HFFc6 (cell line): ENCODE results near the gene CHST11. TPM values are rescaled to one million over a fixed set of nuclear protein-coding genes. Genes with fewer than 3 reads are reported as not detected.

Experiments used
- DNase-seq: peaks from one replicate; pipeline ENCODE4 v3.0.0-alpha.2; 2018
- H3K27ac Mint-ChIP-seq: 2 replicates; pipeline ENCODE4 v1.8.0; 2020; ENCODE audit warnings: mild to moderate bottlenecking, mixed read lengths
- H3K27me3 Mint-ChIP-seq: 2 replicates; pipeline ENCODE4 v1.8.0; 2021; ENCODE audit warnings: mild to moderate bottlenecking, moderate library complexity, mixed read lengths; ENCODE audit not compliant: insufficient read depth
- H3K36me3 Mint-ChIP-seq: 2 replicates; pipeline ENCODE4 v1.8.0; 2021; ENCODE audit warnings: low read depth, mixed read lengths
- H3K4me1 Mint-ChIP-seq: 2 replicates; pipeline ENCODE4 v1.8.0; 2020; ENCODE audit warnings: low read depth, mixed read lengths
- H3K4me3 Mint-ChIP-seq: 2 replicates; pipeline ENCODE4 v1.8.0; 2020; ENCODE audit warnings: mild to moderate bottlenecking, moderate library complexity, mixed read lengths
- H3K9me3 Mint-ChIP-seq: 2 replicates; pipeline ENCODE4 v1.8.0; 2020; ENCODE audit warnings: mild to moderate bottlenecking, mixed read lengths
- CTCF ChIP-seq: fragments of 200-600 bp; sonication (generic); IDR thresholded peaks from 2 replicates; pipeline ENCODE4 v1.5.0; 2021; ENCODE audit warnings: antibody characterized with exemption, mild to moderate bottlenecking
- total RNA-seq, 6 experiments: library from RNA; stranded (reverse); fragmentation: NEBNext Ultra II Directional; extraction: Animal tissue kit (Norgen Biotek cat#: 25700); gene quantifications; 2 replicates in 1 of 6; 3 replicates in 5 of 6; pipeline ENCODE4 v1.2.3, GENCODE V29; 2021

CHST11 gene
- total RNA-seq, 6 experiments from 2014 or later, result 2.4 to 4.3 (median 3.8) TPM

DNA sequence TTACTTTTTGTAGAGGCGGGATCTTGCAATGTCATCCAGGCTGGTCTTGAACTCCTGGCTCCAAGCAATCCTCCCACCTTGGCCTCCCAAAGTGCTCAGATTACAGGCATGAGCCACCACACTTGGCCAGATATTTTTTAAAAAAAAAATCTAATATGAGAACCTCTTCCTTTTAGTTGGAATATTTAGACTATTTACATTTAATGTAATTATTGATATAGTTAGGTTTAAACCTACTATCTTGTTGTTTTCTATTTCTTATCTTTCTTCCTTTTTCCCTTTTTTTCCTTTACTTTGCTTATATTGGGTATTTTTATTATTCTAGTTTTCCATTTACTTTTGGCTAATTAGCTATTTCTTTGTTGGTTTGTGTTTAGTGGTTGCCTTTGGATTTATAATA, 315.6 kb downstream of the CHST11 start:
- Mint-ChIP-seq H3K36me3 (peaks cover 18% of the 10 kb centered on the region), H3K4me3 (no peak overlapping the region), H3K4me1 (no peaks in the 10 kb centered on the region), H3K27me3 (peaks cover 11% of the 10 kb centered on the region), H3K9me3 (peaks cover 18% of the 10 kb centered on the region), H3K27ac (no peak overlapping the region)
- TF ChIP-seq CTCF, result no peak
- no peak for DNase-seq

DNA sequence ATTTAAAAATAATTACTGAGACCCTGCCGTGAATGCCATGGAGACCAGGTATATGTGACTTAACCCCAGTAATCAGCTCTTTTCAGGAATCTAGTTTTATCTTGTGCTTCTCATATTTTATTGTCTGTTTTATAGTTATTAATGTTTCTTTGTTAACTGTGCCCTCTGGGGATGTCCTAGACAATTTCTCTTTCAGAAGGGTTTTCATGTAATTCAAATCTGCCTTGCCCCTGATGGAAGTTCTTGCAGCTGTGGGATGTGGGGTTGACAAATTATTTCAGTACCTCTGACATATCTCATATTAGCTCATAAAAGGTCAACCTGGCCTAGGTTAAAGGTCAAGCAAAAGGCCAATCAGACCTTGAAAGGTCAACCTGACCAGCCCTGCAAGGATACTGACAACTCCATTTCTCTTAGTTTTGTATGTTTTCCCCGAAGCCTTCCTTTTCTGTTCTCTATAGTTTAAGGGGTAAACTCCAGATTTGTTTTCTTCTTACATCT, 319.0 kb downstream of the CHST11 start:
- Mint-ChIP-seq H3K36me3 (peaks cover 22% of the 10 kb centered on the region), H3K4me1 (no peaks in the 10 kb centered on the region), H3K4me3 (no peak overlapping the region), H3K27me3 (peaks cover 18% of the 10 kb centered on the region), H3K27ac (no peak overlapping the region), H3K9me3 (peaks cover 32% of the 10 kb centered on the region)
- TF ChIP-seq CTCF, result no peak
- no peak for DNase-seq

DNA sequence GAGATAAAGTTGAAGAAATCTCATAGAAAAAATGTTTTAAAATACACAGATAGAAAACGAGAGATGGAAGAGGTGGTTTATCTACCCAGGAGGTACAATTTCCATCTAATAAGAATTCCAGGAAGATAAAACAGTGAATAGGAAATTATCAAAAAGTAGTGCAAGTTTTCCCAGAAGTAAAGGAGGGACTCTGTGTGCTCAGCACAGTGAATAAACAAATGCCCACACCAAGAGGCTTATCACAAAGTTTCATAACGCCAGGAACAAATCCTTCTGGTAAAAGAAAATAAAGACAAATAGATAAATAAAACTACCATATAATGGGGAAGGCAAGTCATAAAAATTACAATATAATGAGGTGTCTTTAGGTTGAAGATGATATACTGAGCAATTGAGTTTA, 322.4 kb downstream of the CHST11 start:
- DNase-seq, result no peak
- peaks cover 10% of the 10 kb centered on the region for H3K36me3 Mint-ChIP-seq
- no peak for TF ChIP-seq CTCF
- no peak overlapping the region for H3K27ac Mint-ChIP-seq
- no peaks in the 10 kb centered on the region for H3K4me1 Mint-ChIP-seq
- no peak overlapping the region for H3K4me3 Mint-ChIP-seq
- H3K9me3 Mint-ChIP-seq, result peaks cover 15% of the 10 kb centered on the region
- H3K27me3 Mint-ChIP-seq, result peaks cover 22% of the 10 kb centered on the region

DNA sequence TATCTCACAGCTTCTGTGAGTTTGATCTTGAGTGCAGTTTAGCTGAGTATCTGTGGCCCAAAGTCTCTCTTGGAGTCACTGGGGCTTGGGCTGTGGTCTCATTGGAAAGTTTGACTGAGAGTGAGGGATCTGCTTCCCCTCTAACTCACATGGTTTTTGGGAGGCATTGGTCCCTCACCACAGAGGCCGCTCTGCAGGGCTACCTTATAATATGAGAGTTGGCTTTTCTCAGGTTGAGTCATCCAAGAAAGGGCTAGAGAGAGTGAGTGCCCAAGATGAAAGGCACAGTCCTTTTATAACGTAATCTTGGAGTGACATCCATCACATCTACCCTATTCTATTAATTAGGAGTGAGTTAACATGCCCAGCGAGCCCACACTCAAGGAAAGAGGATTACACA, 325.5 kb downstream of the CHST11 start:
- TF ChIP-seq CTCF, result no peak
- Mint-ChIP-seq H3K9me3 (peaks cover 14% of the 10 kb centered on the region), H3K27me3 (peaks cover 18% of the 10 kb centered on the region), H3K36me3 (peaks cover 10% of the 10 kb centered on the region), H3K4me3 (no peak overlapping the region), H3K4me1 (no peaks in the 10 kb centered on the region), H3K27ac (no peak overlapping the region)
- no peak for DNase-seq

GRCh38 chr12:104784592-104784991, 327.8 kb downstream of the CHST11 start:
- Mint-ChIP-seq H3K4me1 (no peaks in the 10 kb centered on the region), H3K36me3 (peaks cover 10% of the 10 kb centered on the region), H3K9me3 (peaks cover 11% of the 10 kb centered on the region), H3K4me3 (no peak overlapping the region), H3K27me3 (peaks cover 14% of the 10 kb centered on the region), H3K27ac (no peak overlapping the region)
- TF ChIP-seq CTCF, result no peak
- no peak for DNase-seq

DNA sequence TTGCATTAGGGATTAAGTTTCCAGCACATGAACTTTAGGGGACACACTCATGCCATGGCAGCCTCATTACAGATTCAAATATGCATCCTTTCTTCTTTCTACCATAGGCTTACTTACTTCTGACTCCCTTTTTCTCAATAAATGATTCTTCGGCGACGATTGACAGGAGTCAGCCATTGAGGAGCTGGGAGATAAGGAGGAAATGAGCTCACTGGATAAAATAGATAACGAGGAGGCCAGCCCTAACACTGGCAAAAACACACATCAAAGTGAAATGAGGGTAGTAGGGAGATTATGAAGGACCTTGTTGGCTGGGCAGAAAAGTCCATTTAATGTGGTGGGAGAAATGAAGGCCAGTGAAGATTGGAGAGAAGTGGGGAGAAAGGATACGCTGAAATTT, 329.1 kb downstream of the CHST11 start:
- Mint-ChIP-seq H3K27ac (no peak overlapping the region), H3K36me3 (peaks cover 6% of the 10 kb centered on the region; the same call in 1 of the 2 replicates), H3K9me3 (no peaks in the 10 kb centered on the region; the same call in 1 of the 2 replicates), H3K27me3 (peaks cover 9% of the 10 kb centered on the region), H3K4me3 (no peak overlapping the region), H3K4me1 (no peaks in the 10 kb centered on the region)
- DNase-seq, result no peak
- TF ChIP-seq CTCF, result no peak
